Measurements from ENCODE around the gene HSP90B1.

Gene HSP90B1

DNA sequence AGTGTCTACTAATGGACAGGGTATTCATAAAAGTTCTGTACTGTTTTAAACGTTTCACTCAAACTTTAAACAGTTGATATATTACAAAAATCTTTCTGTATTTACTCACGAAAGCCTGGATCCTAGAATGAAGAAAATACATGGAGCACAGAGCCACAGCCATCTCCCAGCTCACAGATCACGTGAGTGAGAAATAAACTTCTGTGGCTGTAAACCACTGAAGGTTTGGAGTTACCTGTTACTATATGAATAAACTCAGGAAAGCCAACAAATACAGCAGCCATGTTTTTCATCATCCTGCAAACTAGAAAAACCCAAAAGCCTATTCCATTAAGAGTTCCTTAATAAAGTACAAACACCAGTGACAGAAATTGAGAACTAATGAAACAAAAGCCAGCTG, 34.6 kb downstream of the HSP90B1 start:
- TF ChIP-seq, protein P1, sequence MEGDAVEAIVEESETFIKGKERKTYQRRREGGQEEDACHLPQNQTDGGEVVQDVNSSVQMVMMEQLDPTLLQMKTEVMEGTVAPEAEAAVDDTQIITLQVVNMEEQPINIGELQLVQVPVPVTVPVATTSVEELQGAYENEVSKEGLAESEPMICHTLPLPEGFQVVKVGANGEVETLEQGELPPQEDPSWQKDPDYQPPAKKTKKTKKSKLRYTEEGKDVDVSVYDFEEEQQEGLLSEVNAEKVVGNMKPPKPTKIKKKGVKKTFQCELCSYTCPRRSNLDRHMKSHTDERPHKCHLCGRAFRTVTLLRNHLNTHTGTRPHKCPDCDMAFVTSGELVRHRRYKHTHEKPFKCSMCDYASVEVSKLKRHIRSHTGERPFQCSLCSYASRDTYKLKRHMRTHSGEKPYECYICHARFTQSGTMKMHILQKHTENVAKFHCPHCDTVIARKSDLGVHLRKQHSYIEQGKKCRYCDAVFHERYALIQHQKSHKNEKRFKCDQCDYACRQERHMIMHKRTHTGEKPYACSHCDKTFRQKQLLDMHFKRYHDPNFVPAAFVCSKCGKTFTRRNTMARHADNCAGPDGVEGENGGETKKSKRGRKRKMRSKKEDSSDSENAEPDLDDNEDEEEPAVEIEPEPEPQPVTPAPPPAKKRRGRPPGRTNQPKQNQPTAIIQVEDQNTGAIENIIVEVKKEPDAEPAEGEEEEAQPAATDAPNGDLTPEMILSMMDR (IDR thresholded peaks at IDR 0.05; ENCODE audit: unreplicated experiment in 3 of 3) = no peak
- H3K9me3 Mint-ChIP-seq = no peaks in the 10 kb centered on the region
- H3K27me3 Mint-ChIP-seq (ENCODE audit: low read depth) = no peaks in the 10 kb centered on the region
- peaks cover 51% of the 10 kb centered on the region for H3K4me1 Mint-ChIP-seq
- peaks cover 15% of the 10 kb centered on the region for H3K36me3 Mint-ChIP-seq (ENCODE audit: low read depth)
- H3K4me3 Mint-ChIP-seq = peak overlapping the region; percentile 98 to 99 (median 98)
- peak overlapping the region; percentile 97 to 99 (median 97) for H3K27ac Mint-ChIP-seq

DNA sequence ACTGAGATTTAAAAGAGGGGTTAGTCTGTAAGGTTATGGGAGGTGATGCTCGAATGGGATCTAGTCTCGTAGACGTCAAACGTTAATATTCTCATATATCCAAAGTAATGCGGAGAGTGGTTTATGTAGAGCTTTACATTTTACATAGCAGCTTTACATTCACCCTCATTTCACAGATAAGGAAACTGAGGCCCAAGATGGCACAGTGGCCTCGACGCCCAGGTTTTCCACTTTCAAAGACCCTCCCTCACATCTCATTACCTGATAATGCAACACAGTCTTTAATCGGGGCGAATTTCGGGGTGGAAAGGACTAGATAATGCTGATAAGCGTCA, 35.0 kb downstream of the HSP90B1 start:
- Mint-ChIP-seq H3K4me3 (peak overlapping the region; percentile 98 to 99 (median 98)), H3K4me1 (peaks cover 51% of the 10 kb centered on the region), H3K27me3 (ENCODE audit: low read depth) (no peaks in the 10 kb centered on the region), H3K36me3 (ENCODE audit: low read depth) (peaks cover 15% of the 10 kb centered on the region), H3K27ac (peak overlapping the region; percentile 97 to 99 (median 97)), H3K9me3 (no peaks in the 10 kb centered on the region)
- TF ChIP-seq, protein P1 (IDR thresholded peaks at IDR 0.05; ENCODE audit: unreplicated experiment in 3 of 3) = no peak

GRCh38 chr12:103965590-103966504, 35.6 kb downstream of the HSP90B1 start, which contains the start of gene TDG:
Gene TDG, plus strand, starts transcription at chr12:103965872. Its CDS starts 166 bp downstream, at chr12:103966038.
- Mint-ChIP-seq H3K4me3 (peak within 1 kb of the TSS; percentile 98 to 99 (median 98)), H3K4me1 (peaks cover 47% of the 10 kb centered on the region), H3K27me3 (ENCODE audit: low read depth) (no peaks in the 10 kb centered on the region), H3K9me3 (no peaks in the 10 kb centered on the region), H3K27ac (peak within 1 kb of the TSS; percentile 97 to 99 (median 97)), H3K36me3 (ENCODE audit: low read depth) (peaks cover 15% of the 10 kb centered on the region)
- TF ChIP-seq, protein P1 (IDR thresholded peaks at IDR 0.05; ENCODE audit: unreplicated experiment in 3 of 3) = no peak

GRCh38 chr12:103966736-103967135, 36.5 kb downstream of the HSP90B1 start:
- peak overlapping the region; percentile 98 to 99 (median 98) for H3K4me3 Mint-ChIP-seq
- no peaks in the 10 kb centered on the region for H3K27me3 Mint-ChIP-seq (ENCODE audit: low read depth)
- H3K36me3 Mint-ChIP-seq (ENCODE audit: low read depth) = peaks cover 15% of the 10 kb centered on the region
- TF ChIP-seq, protein P1 (IDR thresholded peaks at IDR 0.05; ENCODE audit: unreplicated experiment in 3 of 3) = no peak
- peaks cover 53% of the 10 kb centered on the region for H3K4me1 Mint-ChIP-seq
- peak overlapping the region; percentile 97 to 99 (median 97) for H3K27ac Mint-ChIP-seq
- no peaks in the 10 kb centered on the region for H3K9me3 Mint-ChIP-seq

DNA sequence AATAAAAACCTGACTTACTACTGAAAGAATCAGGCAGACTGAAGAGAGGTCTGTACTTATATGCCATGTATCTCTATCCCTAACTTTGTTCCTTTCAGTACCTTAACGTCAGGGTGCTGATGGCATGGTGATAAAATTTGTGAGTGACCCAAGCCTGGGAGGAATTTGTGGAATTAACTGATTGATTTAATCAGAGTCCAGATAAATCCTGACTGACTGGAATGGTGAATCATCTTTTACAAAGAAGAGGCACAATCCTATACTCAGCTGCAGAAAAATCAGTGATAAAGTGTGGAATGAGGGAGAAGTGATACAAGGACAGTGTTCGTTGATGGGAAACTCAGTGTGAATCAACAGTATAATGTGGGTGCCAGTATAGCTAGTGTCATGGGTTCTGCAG, 39.2 kb downstream of the HSP90B1 start:
- Mint-ChIP-seq H3K27ac (no peak overlapping the region), H3K27me3 (ENCODE audit: low read depth) (no peaks in the 10 kb centered on the region)

More for the DNA sequence above, 39.2 kb downstream of the HSP90B1 start:
- Mint-ChIP-seq H3K9me3 (no peaks in the 10 kb centered on the region), H3K4me1 (peaks cover 41% of the 10 kb centered on the region), H3K4me3 (peak overlapping the region in 1 of 3 experiments; percentile 43), H3K36me3 (ENCODE audit: low read depth) (peaks cover 19% of the 10 kb centered on the region)
- TF ChIP-seq, protein P1 (IDR thresholded peaks at IDR 0.05; ENCODE audit: unreplicated experiment in 3 of 3) = no peak

Measured in nephron (organoid).